ENCODE results near the gene CEACAM1.

DNA sequence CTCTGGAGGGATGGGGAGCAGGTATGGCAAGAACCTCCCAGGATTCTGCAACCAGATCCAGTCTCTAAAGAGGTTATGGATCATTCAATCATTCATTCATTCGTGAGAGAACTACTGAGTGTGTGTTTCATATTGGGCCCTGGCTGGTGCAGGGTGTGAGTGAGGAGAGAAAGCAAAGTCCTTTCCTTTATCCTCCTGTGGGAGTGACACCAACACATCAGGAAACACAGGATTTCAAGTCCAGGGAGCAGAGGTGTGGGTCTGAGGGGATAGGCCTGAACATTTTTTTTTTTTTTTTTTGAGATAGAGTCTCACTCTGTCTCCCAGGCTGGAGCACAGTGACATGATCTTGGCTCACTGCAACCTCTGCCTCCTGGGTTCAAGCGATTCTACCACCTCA is 3.3 kb downstream of the CEACAM1 start:
- no peak for TF ChIP-seq EZH2phosphoT487 (IDR thresholded peaks at IDR 0.05; ENCODE audit: low read length)
- TF ChIP-seq, protein P1, sequence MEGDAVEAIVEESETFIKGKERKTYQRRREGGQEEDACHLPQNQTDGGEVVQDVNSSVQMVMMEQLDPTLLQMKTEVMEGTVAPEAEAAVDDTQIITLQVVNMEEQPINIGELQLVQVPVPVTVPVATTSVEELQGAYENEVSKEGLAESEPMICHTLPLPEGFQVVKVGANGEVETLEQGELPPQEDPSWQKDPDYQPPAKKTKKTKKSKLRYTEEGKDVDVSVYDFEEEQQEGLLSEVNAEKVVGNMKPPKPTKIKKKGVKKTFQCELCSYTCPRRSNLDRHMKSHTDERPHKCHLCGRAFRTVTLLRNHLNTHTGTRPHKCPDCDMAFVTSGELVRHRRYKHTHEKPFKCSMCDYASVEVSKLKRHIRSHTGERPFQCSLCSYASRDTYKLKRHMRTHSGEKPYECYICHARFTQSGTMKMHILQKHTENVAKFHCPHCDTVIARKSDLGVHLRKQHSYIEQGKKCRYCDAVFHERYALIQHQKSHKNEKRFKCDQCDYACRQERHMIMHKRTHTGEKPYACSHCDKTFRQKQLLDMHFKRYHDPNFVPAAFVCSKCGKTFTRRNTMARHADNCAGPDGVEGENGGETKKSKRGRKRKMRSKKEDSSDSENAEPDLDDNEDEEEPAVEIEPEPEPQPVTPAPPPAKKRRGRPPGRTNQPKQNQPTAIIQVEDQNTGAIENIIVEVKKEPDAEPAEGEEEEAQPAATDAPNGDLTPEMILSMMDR (IDR thresholded peaks at IDR 0.05; ENCODE audit: low read length) = no peak
